Measurements from ENCODE around the gene PLCB1.
"Not testable (repeated sequence)": the region's sequence is repeated elsewhere in the genome, so short reads cannot be mapped to it uniquely, and the experiment has no call there.

- TF ChIP-seq POLR2A (IDR thresholded peaks at IDR 0.05; ENCODE audit: low read depth, low read length); CTCF (conservative IDR thresholded peaks at IDR 0.05; ENCODE audit: low read depth, low read length); ELK1 (IDR thresholded peaks at IDR 0.05; ENCODE audit: borderline replicate concordance, low read depth, low read length); SMC3 (IDR thresholded peaks at IDR 0.05; ENCODE audit: low read depth, low read length); USF2 (IDR thresholded peaks at IDR 0.05; ENCODE audit: low read depth, low read length); CEBPB (IDR thresholded peaks at IDR 0.05; ENCODE audit: low read depth, low read length): not testable (repeated sequence)
These were observed 702.2 kb downstream of the PLCB1 start for GRCh38 chr20:8834294-8834693.
